HEK293T (cell line): ENCODE results near the gene SGCA.

Experiments used
- ARNT ChIP-seq: fragments of 450-650 bp; IDR thresholded peaks from 2 replicates; pipeline ENCODE4 v1.6.1; 2017; ENCODE audit warnings: mild to moderate bottlenecking
- BHLHE40 ChIP-seq: fragments of 450-650 bp; IDR thresholded peaks from 2 replicates; pipeline ENCODE4 v1.6.1; 2016; ENCODE audit warnings: mild to moderate bottlenecking, moderate library complexity, borderline replicate concordance
- CTBP1 ChIP-seq: fragments of 450-650 bp; IDR thresholded peaks from 2 replicates; pipeline ENCODE4 v1.6.1; 2016; ENCODE audit warnings: borderline replicate concordance
- ELF4 ChIP-seq: fragments of 450-650 bp; IDR thresholded peaks from 2 replicates; pipeline ENCODE4 v1.6.1; 2017; ENCODE audit warnings: antibody characterized with exemption
- FOXA1 ChIP-seq: fragments of 450-650 bp; IDR thresholded peaks from 2 replicates; pipeline ENCODE4 v1.6.1; 2016; ENCODE audit warnings: mild to moderate bottlenecking
- FOXK2 ChIP-seq: fragments of 450-650 bp; IDR thresholded peaks from 2 replicates; pipeline ENCODE4 v1.6.1; 2016; ENCODE audit warnings: mild to moderate bottlenecking
- FOXM1 ChIP-seq: fragments of 450-650 bp; IDR thresholded peaks from 2 replicates; pipeline ENCODE4 v1.6.1; 2017; ENCODE audit warnings: mild to moderate bottlenecking, borderline replicate concordance
- HDGF ChIP-seq: fragments of 450-650 bp; IDR thresholded peaks from 2 replicates; pipeline ENCODE4 v1.6.1; 2017; ENCODE audit warnings: antibody characterized with exemption, borderline replicate concordance
- L3MBTL2 ChIP-seq: fragments of 450-650 bp; conservative IDR thresholded peaks from 2 replicates; pipeline ENCODE4 v1.6.1; 2016; ENCODE audit warnings: mild to moderate bottlenecking
- LEF1 ChIP-seq: fragments of 450-650 bp; IDR thresholded peaks from 2 replicates; pipeline ENCODE4 v1.6.1; 2017; ENCODE audit warnings: mild to moderate bottlenecking, borderline replicate concordance
- NFRKB ChIP-seq: fragments of 450-650 bp; IDR thresholded peaks from 2 replicates; pipeline ENCODE4 v1.6.1; 2016; ENCODE audit warnings: mild to moderate bottlenecking, moderate library complexity
- SP1 ChIP-seq: fragments of 450-650 bp; IDR thresholded peaks from 2 replicates; pipeline ENCODE4 v1.6.1; 2017
- SUZ12 ChIP-seq: fragments of 450-650 bp; IDR thresholded peaks from 2 replicates; pipeline ENCODE4 v1.6.1; 2016; ENCODE audit warnings: mild to moderate bottlenecking
- TF ChIP-seq, protein P1 (sequence below): fragments of 450-650 bp; IDR thresholded peaks from 2 replicates; pipeline ENCODE4 v1.6.1; 2016

DNA sequence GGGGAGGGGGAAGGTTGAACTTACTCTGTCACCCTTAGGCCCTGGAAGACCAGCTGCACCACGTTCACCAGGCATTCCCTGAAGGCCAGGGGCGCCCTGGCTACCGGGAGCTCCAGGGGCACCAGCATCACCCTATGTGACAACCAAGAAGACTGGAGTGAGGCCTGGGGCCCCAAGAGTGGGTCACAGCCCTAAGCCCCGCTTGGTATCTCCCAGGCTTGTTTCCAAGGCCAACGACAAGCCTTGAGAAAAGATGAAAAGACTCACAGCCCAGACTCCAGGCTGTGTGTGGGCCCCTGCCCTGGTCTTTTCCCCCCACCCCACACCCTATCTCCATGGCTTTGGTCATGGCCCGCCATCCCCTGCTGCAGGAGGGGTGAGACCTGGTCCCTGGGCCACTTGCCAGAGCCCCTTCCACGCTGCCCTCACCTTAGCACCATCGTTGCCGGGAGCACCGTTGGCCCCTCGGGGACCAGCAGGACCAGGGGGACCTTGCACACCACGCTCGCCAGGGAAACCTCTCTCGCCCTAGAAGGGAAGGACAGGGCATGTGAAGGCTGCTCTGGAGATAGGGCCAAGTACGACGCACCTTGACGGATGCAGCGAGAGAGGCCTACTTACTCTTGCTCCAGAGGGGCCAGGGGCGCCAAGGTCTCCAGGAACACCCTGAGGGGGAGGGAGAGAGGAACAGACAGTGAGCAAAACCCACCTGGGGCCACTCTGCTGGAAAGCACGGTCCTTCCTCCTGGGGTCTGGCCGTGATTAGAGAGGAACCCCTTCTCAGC lies 25.7 kb downstream of the SGCA start:
- TF ChIP-seq ARNT, result no peak
- TF ChIP-seq HDGF, result no peak
- TF ChIP-seq, protein P1, sequence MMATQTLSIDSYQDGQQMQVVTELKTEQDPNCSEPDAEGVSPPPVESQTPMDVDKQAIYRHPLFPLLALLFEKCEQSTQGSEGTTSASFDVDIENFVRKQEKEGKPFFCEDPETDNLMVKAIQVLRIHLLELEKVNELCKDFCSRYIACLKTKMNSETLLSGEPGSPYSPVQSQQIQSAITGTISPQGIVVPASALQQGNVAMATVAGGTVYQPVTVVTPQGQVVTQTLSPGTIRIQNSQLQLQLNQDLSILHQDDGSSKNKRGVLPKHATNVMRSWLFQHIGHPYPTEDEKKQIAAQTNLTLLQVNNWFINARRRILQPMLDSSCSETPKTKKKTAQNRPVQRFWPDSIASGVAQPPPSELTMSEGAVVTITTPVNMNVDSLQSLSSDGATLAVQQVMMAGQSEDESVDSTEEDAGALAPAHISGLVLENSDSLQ, result no peak
- no peak for TF ChIP-seq FOXK2
- no peak for TF ChIP-seq FOXM1
- TF ChIP-seq L3MBTL2, result no peak
- TF ChIP-seq LEF1, result no peak
- TF ChIP-seq FOXA1, result no peak
- TF ChIP-seq ELF4, result no peak
- no peak for TF ChIP-seq SP1
- no peak for TF ChIP-seq CTBP1
- TF ChIP-seq NFRKB, result no peak
- TF ChIP-seq BHLHE40, result no peak
- TF ChIP-seq SUZ12, result no peak
